GM19239 (cell line): Measurements from ENCODE around the gene MEAK7.

Source experiments
- DNase-seq: peaks from one replicate; pipeline ENCODE4 v3.0.0; 2011; ENCODE audit warnings: low spot score; ENCODE audit not compliant: insufficient read length
- FAIRE-seq: peaks from 2 replicates; lab custom pipeline; 2011; peaks lifted over from hg19 to GRCh38; lab: Jason Lieb, UNC

The MEAK7 gene

GRCh38 chr16:84514874-84515835 lies 10.7 kb upstream of the MEAK7 start:
- DNase-seq (peak; percentile 54), FAIRE-seq (peak; percentile 94)

GRCh38 chr16:84514295-84514873 lies 9.9 kb upstream of the MEAK7 start:
- DNase-seq (no peak), FAIRE-seq (no peak)

- DNase-seq (no peak), FAIRE-seq (no peak)
Observed at GRCh38 chr16:84513666-84514065, 9.2 kb upstream of the MEAK7 start.

DNA sequence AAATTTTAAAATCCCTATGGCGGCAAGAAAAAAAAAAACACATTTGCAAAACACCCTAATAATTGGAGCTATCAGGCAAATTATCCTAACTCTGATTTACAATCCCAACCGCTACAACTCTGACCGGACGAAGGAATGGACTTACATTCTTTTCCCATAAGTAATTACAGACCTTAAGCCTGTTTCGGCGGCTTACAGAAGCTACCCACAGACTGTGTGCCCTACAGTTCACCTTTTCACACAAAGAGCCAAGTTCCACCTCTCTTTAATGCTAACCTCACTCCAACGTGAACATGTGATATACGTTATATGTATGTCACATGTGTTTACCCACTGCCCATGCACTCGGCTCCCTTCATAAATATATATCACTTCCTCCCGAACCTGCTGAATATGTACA lies 8.7 kb upstream of the MEAK7 start:
- DNase-seq, result no peak
- no peak for FAIRE-seq

GRCh38 chr16:84511831-84512230 lies 7.4 kb upstream of the MEAK7 start:
- DNase-seq (no peak), FAIRE-seq (no peak)

DNA sequence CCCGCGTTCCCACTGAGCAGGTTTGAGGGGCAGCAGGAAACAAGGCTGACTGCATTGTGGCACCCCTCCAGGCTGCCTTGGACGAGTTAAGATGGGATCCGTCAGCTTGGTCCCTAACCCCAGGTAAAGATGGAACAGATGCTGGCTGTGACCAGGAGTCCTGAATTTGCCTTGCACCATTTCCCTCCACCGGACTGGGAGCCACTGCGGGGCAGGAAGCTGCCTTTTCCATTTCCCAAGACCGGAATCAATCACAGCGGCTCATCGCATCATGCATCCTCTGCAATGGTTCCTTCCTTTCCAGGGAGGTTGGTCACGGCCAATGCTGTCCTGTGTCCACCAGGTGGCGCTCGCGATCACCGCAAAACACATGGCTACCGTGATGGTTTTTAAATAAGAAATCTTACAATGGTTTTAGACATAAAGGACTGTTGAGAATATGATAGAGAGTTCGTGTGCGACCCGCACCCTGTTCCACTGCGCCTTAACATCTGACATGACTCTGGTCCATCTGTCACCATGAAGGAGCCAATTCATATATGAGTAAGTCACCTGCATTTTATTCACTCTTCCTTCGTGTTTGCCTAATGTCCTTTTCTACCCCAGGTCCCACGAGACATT lies 6.8 kb upstream of the MEAK7 start:
- FAIRE-seq (peak; percentile 75), DNase-seq (no peak)

- DNase-seq (no peak), FAIRE-seq (no peak)
Observed at GRCh38 chr16:84509032-84509950, 4.8 kb upstream of the MEAK7 start.

- DNase-seq, result no peak
- no peak for FAIRE-seq
Observed at GRCh38 chr16:84508502-84508901, 4.0 kb upstream of the MEAK7 start.

DNA sequence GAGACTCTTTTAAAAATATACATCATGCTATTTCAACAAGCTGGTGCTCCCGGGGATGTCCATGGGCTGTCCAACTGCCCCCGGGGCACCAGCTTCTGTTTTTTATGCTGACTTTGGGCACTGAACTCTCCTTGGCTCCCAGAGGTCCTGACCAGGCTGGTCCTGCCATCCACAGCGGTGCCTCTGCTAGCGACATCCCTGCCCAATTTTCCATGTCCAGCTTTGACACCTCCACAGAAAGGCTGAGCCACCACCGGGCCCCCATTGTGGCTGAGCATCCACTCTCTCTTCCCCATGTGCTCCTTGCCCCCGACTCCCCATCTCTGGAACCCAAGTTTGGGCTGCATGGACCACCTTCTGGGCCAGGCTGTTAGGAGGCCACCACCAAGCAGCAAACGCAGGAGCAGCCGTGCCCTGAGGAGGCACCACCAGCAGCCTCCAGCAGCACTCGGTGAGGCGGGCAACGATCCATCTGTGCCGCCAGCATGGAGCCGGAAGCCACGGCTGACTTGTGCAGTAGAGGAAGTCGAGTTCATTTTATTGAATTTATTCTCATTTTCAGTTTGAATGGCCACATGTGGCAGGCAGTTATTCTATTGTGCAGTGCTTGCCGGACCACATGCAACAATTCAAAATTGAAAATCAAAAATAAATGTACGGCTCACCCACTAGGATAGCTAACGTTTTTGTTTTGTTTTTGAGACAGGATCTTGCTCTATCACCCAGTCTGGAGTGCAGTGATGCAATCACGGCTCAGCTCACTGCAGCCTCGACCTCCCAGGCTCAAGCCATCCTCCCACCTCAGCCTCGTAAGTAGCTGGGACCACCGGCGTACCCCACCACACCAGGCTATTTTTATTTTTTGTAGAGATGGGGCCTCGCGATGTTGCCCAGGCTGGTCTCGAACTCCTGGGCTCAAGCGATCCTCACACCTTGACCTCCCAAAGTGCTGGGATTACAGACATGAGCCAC lies 2.8 kb upstream of the MEAK7 start:
- DNase-seq (no peak), FAIRE-seq (peak; percentile 48)

DNA sequence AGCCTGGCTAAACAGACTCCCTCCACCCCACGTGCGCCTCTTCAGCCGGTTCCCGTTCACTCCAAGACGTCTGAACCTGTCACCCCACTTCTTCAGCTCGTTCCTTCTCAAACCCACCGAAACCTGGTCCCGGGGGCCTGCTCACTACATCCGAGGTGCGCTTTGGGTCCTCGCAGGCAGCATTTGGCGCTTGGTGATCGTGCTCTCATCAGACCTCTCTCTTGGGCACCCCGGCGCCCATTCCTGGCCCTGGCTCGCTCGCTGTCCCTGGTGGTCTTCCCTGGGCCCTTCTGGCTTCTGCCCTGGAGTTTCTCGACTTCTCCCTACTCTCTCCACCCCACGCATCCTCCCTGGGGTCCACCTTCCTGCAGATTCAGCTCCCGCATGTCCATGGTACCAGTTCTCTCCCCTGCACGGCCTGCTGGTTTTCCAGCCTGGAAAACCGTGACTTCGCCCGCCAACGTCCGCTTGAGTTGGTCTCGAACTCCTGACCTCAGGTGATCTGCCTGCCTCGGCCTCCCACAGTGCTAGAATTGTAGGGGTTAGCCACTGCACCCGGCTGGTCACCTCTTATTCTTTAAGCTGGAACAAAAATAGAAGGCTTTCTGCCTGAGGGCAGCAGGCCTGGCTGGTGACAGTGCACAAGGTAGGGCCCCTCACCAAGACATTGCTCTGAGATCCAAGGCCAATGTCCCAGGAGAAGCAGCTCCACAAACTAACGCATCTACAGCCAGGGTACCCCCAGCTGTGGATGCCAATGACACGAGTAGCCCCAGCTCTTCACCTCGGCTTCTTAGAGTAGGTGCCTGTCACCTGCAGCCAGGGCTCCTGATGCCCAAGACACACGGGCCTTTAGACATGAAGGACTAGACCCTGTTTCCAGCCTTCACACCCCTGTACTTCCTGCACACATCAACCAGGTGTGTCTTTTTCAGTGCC lies 1.1 kb upstream of the MEAK7 start:
- FAIRE-seq, result peak; percentile 47
- no peak for DNase-seq

- FAIRE-seq (no peak), DNase-seq (no peak)
Observed at GRCh38 chr16:84503751-84504395, 586 bp downstream of the MEAK7 start.

DNA sequence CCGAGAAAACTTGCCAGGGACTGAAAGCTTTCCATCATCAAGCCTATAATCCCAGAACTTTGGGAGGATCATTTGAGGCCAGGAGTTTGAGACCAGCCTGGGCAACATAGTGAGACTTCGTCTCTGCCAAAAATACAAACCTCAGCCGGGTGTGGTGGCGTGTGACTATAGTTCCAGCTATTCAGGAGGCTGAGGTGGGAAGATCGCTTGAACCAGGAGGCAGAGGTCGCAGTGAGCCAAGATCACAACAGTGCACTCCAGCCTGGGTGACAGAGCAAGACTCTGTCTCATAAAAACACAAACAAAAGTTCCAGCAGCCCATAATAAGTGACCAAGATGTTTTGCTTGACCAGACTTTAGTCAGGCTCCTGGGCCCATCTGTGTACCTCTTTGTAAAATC lies 1.9 kb downstream of the MEAK7 start:
- DNase-seq (no peak), FAIRE-seq (no peak)

DNA sequence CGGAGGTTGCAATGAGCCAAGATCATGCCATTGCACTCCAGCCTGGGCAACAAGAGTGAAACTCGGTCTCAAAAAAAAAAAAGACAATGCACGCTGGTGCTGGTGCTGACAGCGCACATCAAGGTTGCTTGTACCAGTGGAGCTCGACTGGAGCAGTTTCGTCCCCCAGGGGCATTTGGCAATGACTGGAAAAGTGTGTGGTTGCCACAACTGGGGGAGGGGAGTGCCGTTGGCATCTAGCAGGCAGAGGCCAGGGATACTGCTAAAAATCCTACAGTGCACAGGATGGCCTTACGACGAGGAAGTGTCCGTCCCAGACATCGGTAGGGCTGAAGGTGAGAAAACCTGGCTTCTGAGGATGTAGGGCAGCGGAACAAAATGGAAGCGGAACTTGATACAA lies 2.4 kb downstream of the MEAK7 start:
- no peak for FAIRE-seq
- DNase-seq, result no peak

GRCh38 chr16:84501077-84501735 lies 3.3 kb downstream of the MEAK7 start:
- FAIRE-seq, result no peak

GRCh38 chr16:84500531-84500930 lies 3.9 kb downstream of the MEAK7 start:
- no peak for FAIRE-seq
- DNase-seq, result no peak

More at GRCh38 chr16:84501077-84501735, 3.3 kb downstream of the MEAK7 start:
- no peak for DNase-seq

- no peak for DNase-seq
- no peak for FAIRE-seq
Observed at GRCh38 chr16:84499638-84500037, 4.8 kb downstream of the MEAK7 start.
